Measurements from ENCODE around the gene ASB4. TPM values are rescaled to one million over a fixed set of nuclear protein-coding genes. Genes with fewer than 3 reads are reported as not detected.

The ASB4 gene
- total RNA-seq, 2 donors from 2014 or later: not detected

DNA sequence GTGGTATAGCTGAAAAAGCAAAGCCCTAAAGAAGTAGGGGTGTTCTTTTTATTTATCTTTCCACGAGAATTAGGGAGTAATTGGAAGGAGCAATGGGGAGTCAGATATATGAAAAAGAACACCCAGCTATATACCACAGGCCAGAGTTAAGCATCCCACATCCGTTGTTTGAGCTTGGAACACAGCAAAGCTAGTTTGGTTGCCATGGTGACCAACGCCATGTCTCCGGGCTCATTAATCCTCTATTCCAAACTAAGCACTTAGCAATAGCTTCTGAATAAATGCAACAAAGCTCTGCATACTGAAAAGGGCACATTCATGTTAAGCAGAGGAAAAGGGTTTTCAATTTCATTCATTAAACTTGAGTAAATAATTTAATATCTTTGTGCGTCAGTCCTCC is 23.5 kb downstream of the ASB4 start:
- H3K4me1 ChIP-seq: no peaks in the 10 kb centered on the region
- ATAC-seq: no peak

DNA sequence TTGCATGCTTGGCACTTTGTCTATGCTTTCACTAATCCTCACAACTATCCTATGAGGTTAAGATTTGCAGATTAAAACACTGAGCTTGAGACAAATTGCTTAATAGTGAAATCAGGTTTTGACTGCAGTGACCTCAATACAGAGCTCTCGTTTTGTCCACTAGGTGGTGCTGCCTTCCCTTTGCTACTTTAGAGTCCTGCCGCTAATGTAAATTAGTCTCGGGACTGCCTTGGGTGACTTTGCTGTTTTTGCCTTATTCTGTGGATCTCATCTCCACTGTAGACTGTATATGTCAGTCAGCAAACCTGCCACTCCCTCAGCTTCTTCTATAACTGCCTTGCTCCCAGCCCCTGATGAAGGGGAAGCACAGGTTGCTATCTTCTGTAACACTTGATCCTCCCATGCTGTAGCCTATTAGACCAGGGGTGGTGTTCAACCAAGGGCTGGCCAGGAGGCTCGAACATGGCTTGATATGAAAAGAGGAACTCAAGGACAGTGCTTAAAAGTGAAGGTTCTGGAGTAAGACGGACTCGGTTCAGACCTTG is 26.0 kb downstream of the ASB4 start:
- intact Hi-C loops (cut with DNase I): loop anchor here (5.0 kb wide), 1 partner anchor 176 kb away; no protein-coding TSS in a partner anchor
- H3K27me3 ChIP-seq: peaks cover 0 to 4% of the 10 kb centered on the region in 2 donors
- no peak overlapping the region for H3K4me3 ChIP-seq
- H3K9me3 ChIP-seq: no peaks in the 10 kb centered on the region
- peak; percentile 95 for ATAC-seq
- TF ChIP-seq, protein P1, sequence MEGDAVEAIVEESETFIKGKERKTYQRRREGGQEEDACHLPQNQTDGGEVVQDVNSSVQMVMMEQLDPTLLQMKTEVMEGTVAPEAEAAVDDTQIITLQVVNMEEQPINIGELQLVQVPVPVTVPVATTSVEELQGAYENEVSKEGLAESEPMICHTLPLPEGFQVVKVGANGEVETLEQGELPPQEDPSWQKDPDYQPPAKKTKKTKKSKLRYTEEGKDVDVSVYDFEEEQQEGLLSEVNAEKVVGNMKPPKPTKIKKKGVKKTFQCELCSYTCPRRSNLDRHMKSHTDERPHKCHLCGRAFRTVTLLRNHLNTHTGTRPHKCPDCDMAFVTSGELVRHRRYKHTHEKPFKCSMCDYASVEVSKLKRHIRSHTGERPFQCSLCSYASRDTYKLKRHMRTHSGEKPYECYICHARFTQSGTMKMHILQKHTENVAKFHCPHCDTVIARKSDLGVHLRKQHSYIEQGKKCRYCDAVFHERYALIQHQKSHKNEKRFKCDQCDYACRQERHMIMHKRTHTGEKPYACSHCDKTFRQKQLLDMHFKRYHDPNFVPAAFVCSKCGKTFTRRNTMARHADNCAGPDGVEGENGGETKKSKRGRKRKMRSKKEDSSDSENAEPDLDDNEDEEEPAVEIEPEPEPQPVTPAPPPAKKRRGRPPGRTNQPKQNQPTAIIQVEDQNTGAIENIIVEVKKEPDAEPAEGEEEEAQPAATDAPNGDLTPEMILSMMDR (IDR thresholded peaks at IDR 0.05): peak; percentile 86 to 94 (median 89)
- no peak for TF ChIP-seq POLR2A (IDR thresholded peaks at IDR 0.05)
- peak; percentile 78 to 86 (median 82) for DNase-seq
- WGBS, 2 donors: 8 to 18% methylated on average over 6 of the region's 6 CpGs
- no peaks in the 10 kb centered on the region for H3K4me1 ChIP-seq
- no peak overlapping the region for H3K27ac ChIP-seq
- H3K36me3 ChIP-seq (replicated peaks in 1 of 2; ENCODE audit: insufficient read depth in 1 of 2, low read depth in 2 of 2): no peaks in the 10 kb centered on the region

More for the DNA sequence above, 23.5 kb downstream of the ASB4 start:
- TF ChIP-seq, protein P1 (IDR thresholded peaks at IDR 0.05): no peak
- H3K4me3 ChIP-seq: no peak overlapping the region
- no peaks in the 10 kb centered on the region for H3K36me3 ChIP-seq (replicated peaks in 1 of 2; ENCODE audit: insufficient read depth in 1 of 2, low read depth in 2 of 2)
- peak in 3 of 4 donors; percentile 39 to 46 (median 42) for DNase-seq
- H3K27ac ChIP-seq: no peak overlapping the region
- intact Hi-C loops (cut with DNase I): no loop called here
- no peaks in the 10 kb centered on the region for H3K9me3 ChIP-seq
- 12 to 21% methylated on average over 5 of the region's 5 CpGs for WGBS, 2 donors
- H3K27me3 ChIP-seq: no peaks in the 10 kb centered on the region

DNA sequence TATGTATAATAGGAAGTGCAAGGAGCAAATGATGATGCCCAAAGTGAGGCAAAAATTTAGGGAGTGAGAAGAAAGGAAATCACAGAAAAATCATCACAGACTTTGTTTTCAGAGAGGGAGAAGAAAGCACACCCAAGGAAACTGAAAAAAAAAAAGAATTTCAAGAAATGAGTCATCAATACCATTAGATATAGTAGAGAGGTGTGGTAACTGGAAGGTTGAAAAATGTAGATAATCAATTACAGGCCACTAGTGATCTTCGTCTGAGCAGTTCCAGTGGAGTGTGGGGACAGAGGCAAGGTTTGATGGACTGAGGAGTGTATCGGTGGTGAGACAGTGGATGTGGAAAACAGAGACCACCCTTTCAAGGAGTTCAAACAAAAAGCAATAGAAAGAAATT is 31.7 kb downstream of the ASB4 start:
- DNase-seq: no peak
- WGBS, 2 donors: 61 to 76% methylated on average over 2 of the region's 2 CpGs
- Histone ChIP-seq H3K27ac (no peak overlapping the region), H3K36me3 (replicated peaks in 1 of 2; ENCODE audit: insufficient read depth in 1 of 2, low read depth in 2 of 2) (no peaks in the 10 kb centered on the region), H3K4me1 (no peaks in the 10 kb centered on the region), H3K9me3 (no peaks in the 10 kb centered on the region), H3K27me3 (peaks cover 0 to 4% of the 10 kb centered on the region in 2 donors), H3K4me3 (no peak overlapping the region)
- TF ChIP-seq, protein P1 (IDR thresholded peaks at IDR 0.05): no peak
- no peak for TF ChIP-seq POLR2A (IDR thresholded peaks at IDR 0.05)
- intact Hi-C loops (cut with DNase I): no loop called here
- ATAC-seq: no peak

DNA sequence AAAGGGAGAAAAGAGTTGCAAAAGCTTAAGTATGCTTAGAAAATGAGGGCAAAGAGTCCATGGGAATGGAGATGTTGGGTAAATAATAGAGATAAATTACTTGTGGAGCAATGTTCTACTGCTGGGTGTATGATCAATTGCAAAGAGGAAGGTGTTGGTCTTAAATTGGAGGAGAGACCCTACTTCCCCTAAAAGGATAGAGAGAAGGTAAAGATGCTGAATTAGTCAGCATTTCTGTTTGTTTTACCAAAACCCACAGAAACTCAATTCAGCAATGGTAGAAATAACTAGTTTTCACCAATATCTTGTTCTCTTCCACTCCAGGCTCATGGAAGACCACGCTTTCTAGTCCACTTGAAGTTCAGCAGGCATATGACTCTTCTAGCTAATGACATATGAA is 32.1 kb downstream of the ASB4 start:
- H3K27ac ChIP-seq: no peak overlapping the region
- DNase-seq (no peak), ATAC-seq (no peak)
- H3K27me3 ChIP-seq: peaks cover 0 to 4% of the 10 kb centered on the region in 2 donors
- TF ChIP-seq POLR2A (IDR thresholded peaks at IDR 0.05): no peak
- TF ChIP-seq, protein P1 (IDR thresholded peaks at IDR 0.05): no peak
- H3K4me1 ChIP-seq: no peaks in the 10 kb centered on the region
- WGBS, 2 donors: 86 to 91% methylated on average over 1 of the region's 1 CpG
- no peaks in the 10 kb centered on the region for H3K36me3 ChIP-seq (replicated peaks in 1 of 2; ENCODE audit: insufficient read depth in 1 of 2, low read depth in 2 of 2)
- no peak overlapping the region for H3K4me3 ChIP-seq
- intact Hi-C loops (cut with DNase I): no loop called here
- H3K9me3 ChIP-seq: no peaks in the 10 kb centered on the region

DNA sequence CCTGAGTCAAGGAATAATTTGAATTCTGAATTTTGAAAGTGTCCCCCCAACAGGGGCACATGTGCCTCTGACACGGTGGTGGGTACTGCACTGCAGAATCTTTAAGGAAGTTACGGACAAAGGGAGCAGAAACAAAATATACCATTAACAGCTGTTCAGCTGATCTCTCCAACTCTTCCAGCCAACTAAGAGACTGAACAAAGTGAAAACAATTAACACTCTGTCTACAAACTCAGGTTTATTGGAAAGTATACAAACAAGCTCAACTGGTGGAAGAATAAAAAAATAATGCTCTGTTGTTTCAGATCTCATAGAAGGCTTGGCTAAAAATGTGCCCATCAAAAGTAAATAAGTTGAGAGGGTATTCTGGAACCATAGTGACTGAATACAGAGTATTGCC is 34.4 kb downstream of the ASB4 start:
- 77 to 78% methylated on average over 2 of the region's 2 CpGs for WGBS, 2 donors
- Histone ChIP-seq H3K27ac (no peak overlapping the region), H3K4me1 (no peaks in the 10 kb centered on the region), H3K27me3 (peaks cover 0 to 4% of the 10 kb centered on the region in 2 donors), H3K9me3 (no peaks in the 10 kb centered on the region), H3K4me3 (no peak overlapping the region), H3K36me3 (replicated peaks in 1 of 2; ENCODE audit: insufficient read depth in 1 of 2, low read depth in 2 of 2) (no peaks in the 10 kb centered on the region)
- intact Hi-C loops (cut with DNase I): no loop called here
- ATAC-seq (no peak), DNase-seq (no peak)
- no peak for TF ChIP-seq POLR2A (IDR thresholded peaks at IDR 0.05)
- TF ChIP-seq, protein P1 (IDR thresholded peaks at IDR 0.05): no peak
